HepG2 (cell line): ENCODE measurements around the gene MTHFSD.

ENCODE experiments used
- FOXA3 ChIP-seq: IDR thresholded peaks from 2 replicates; pipeline ENCODE4 v1.6.1; 2016; ENCODE audit warnings: missing genetic modification reagents, missing compliant biosample characterization
- JUND ChIP-seq: sonication (generic); formaldehyde crosslinking; IDR thresholded peaks from 2 replicates; pipeline ENCODE4 v1.8.0; 2022; ENCODE audit warnings: mild to moderate bottlenecking, missing genetic modification reagents
- MYC ChIP-seq: sonication (generic); formaldehyde crosslinking; IDR thresholded peaks from 2 replicates; pipeline ENCODE4 v1.9.0; 2021; ENCODE audit warnings: missing genetic modification reagents, borderline replicate concordance
- NFYB ChIP-seq: sonication (generic); formaldehyde crosslinking; IDR thresholded peaks from 2 replicates; pipeline ENCODE4 v1.4.0; 2020; ENCODE audit warnings: missing genetic modification reagents
- SP1 ChIP-seq, 2 experiments: fragments of 450-650 bp in 1 of 2; sonication (generic) in 1 of 2; formaldehyde crosslinking in 1 of 2; IDR thresholded peaks; 2 replicates each; pipeline versions ENCODE4 v1.4.0 to v1.6.1; 2016 to 2020; ENCODE audit warnings: missing genetic modification reagents in 1 of 2
- TCF7L2 ChIP-seq: IDR thresholded peaks from 2 replicates; pipeline ENCODE4 v1.6.1; 2011; ENCODE audit warnings: mild to moderate bottlenecking, low read depth, low read length, moderate library complexity
- TRIM24 ChIP-seq: sonication (generic); formaldehyde crosslinking; IDR thresholded peaks from 2 replicates; pipeline ENCODE4 v1.8.0; 2022; ENCODE audit warnings: mild to moderate bottlenecking, missing genetic modification reagents
- YEATS2 ChIP-seq: sonication (generic); formaldehyde crosslinking; IDR thresholded peaks from 2 replicates; pipeline ENCODE4 v1.4.0; 2020; ENCODE audit warnings: missing genetic modification reagents, borderline replicate concordance
- ZBTB1 ChIP-seq: sonication (generic); formaldehyde crosslinking; IDR thresholded peaks from 2 replicates; pipeline ENCODE4 v1.4.0; 2020; ENCODE audit warnings: missing genetic modification reagents, borderline replicate concordance
- ZFP36 ChIP-seq: fragments of 150-350 bp; IDR thresholded peaks from 2 replicates; pipeline ENCODE4 v1.6.1; 2018; ENCODE audit warnings: borderline replicate concordance, low read length, low read depth; ENCODE audit not compliant: partially characterized antibody
- ZNF160 ChIP-seq: sonication (generic); formaldehyde crosslinking; IDR thresholded peaks from 2 replicates; pipeline ENCODE4 v1.8.0; 2022; ENCODE audit warnings: mild to moderate bottlenecking, inconsistent platforms, missing genetic modification reagents
- ZNF782 ChIP-seq: sonication (generic); formaldehyde crosslinking; IDR thresholded peaks from 2 replicates; pipeline ENCODE4 v1.4.0; 2020; ENCODE audit warnings: missing genetic modification reagents, mild to moderate bottlenecking, borderline replicate concordance

GRCh38 chr16:86601356-86601755, 46.3 kb upstream of the MTHFSD start:
- no peak for TF ChIP-seq NFYB (CRISPR knock-in tag)
- TF ChIP-seq ZNF160 (CRISPR knock-in tag), result no peak
- no peak for TF ChIP-seq YEATS2
- no peak for TF ChIP-seq ZNF782 (CRISPR knock-in tag)
- no peak for TF ChIP-seq TRIM24 (CRISPR knock-in tag)
- TF ChIP-seq JUND (CRISPR knock-in tag), result no peak
- TF ChIP-seq MYC (CRISPR knock-in tag), result no peak
- TF ChIP-seq SP1 (IDR thresholded peaks at IDR 0.05), result no peak
- TF ChIP-seq SP1 (CRISPR knock-in tag; IDR thresholded peaks at IDR 0.05), result no peak
- TF ChIP-seq FOXA3 (CRISPR knock-in tag), result no peak
- no peak for TF ChIP-seq TCF7L2
- TF ChIP-seq ZBTB1, result no peak
- TF ChIP-seq ZFP36, result no peak
